Endometrial microvascular endothelial cells (primary cell): ENCODE data around the gene TMEM72. TPM values are rescaled to one million over a fixed set of nuclear protein-coding genes. Genes with fewer than 3 reads are reported as not detected.
"Not testable (repeated sequence)": the region's sequence is repeated elsewhere in the genome, so short reads cannot be mapped to it uniquely, and the experiment has no call there.

Experiments
- in situ Hi-C: cut with HindIII; loops from 2 replicates; pipeline ENCODE4 v1.10.0; 2017; ENCODE audit warnings: low sequenced_read_pairs, low pct_unique_long_range_greater_than_20kb; ENCODE audit errors: inconsistent ontology term
- total RNA-seq: library from RNA; depleted of rRNA; stranded (reverse); fragments of >200 nt; gene quantifications from one replicate; pipeline ENCODE4 v1.2.3, GENCODE V29; 2015; ENCODE audit errors: inconsistent ontology term

Gene TMEM72
- total RNA-seq = not detected

- in situ Hi-C loops = no loop called here
Observed at GRCh38 chr10:44911081-44911540, at the start of gene TMEM72. Gene TMEM72, plus strand, starts transcription at chr10:44911337. Its CDS starts 176 bp downstream, at chr10:44911513.

- in situ Hi-C loops = no loop called here
Observed at GRCh38 chr10:44862006-44862751, 49.0 kb upstream of the TMEM72 start.

DNA sequence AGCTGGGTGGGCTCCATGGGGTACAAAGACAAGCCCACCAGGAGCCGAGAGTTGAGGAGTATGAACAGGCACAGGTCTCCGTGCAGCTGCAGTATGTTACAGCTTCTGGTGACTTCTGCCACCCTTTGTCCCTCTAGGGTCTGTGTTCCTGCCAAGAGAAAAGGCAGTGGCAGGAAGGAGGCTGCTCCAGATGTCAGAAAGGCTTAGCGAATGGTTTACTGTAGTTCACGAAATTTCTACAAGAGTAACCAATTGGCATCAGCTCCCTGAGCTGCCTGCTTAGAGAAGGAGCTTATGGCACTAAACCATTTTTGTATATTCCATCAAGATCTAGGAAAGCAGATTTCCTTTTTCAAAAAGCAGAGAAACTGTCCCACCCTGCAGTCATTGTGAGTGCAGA is 48.2 kb upstream of the TMEM72 start:
- in situ Hi-C loops = no loop called here

GRCh38 chr10:44863344-44864047 is 47.6 kb upstream of the TMEM72 start:
- in situ Hi-C loops = no loop called here

DNA sequence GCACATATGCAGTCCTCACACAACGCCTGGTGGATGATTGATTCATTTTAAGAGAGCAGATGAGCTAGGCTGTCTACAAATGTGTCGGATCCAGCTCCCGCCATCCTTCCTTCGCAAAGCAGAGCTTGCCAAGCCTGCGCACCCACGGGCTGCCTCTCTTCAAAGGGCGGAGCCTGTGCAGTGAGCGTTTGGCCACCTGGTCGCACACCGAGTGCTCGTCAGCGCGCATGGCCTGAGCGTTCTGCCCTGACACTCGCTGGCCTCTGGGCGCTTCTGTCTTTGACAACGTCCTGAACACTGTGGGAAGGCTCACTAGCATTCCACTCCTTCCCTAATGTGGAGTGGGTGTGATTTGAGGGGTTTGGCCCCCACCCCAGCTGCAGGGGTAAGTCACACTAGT is 47.1 kb upstream of the TMEM72 start:
- in situ Hi-C loops = no loop called here

GRCh38 chr10:44864637-44865288 is 46.4 kb upstream of the TMEM72 start:
- in situ Hi-C loops = no loop called here

- in situ Hi-C loops = no loop called here
Observed at GRCh38 chr10:44865289-44865671, 45.9 kb upstream of the TMEM72 start.

GRCh38 chr10:44866367-44866766 is 44.8 kb upstream of the TMEM72 start:
- in situ Hi-C loops = not testable (repeated sequence)

- in situ Hi-C loops = no loop called here
Observed at GRCh38 chr10:44870031-44870430, 41.1 kb upstream of the TMEM72 start.

- in situ Hi-C loops = no loop called here
Observed at GRCh38 chr10:44873160-44873559, 38.0 kb upstream of the TMEM72 start.

DNA sequence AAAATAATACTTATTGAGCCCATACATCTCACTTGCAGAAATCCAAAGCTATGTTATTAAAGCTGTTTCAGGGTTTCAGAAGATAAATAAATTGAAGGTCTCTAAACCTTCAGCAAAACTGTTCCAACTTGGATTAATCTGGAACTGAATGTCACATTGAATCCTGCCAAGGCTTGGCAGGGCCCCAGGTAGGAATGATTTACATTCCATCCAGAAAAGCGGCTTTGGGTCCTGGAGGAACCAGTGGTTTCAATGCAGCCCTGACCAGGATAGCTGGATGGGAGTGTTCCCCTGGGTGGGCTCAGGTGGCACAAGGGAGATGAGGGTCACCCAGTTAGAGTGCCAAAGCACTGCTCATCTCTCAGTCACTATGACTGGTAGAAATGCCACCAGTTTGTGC is 37.0 kb upstream of the TMEM72 start:
- in situ Hi-C loops = no loop called here

GRCh38 chr10:44878706-44879530 is 32.2 kb upstream of the TMEM72 start:
- in situ Hi-C loops = no loop called here

- in situ Hi-C loops = no loop called here
Observed at GRCh38 chr10:44879531-44879899, 31.6 kb upstream of the TMEM72 start.

DNA sequence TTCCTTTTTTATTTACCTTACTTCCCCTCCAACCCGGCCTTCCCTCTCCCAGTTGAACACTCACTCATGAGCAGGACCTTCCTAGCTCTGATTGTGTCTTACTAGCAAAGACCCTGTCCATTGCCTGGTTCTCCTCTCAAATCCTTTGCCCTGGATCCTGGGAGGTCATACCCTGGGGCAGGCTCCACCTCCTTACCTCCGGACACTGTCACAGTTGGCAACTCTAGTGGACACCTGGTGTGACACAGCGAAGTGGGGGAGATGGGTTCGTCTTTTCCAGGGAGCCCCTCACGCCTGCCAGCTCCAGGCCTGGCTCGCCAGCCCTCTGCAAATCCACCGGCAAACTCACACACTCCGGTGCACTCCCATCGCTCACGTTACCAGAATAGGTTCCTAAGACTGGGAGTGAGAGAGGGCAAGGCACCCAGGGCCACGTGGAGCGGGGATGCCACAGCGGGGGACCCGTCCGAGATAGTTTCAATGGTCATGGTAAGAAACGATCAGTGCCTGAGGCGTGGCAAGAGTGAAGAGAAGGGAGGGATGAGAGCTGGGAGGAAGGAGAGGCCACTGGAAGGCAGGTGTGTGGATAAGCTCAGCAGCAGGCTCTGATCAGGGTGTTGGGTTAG is 30.9 kb upstream of the TMEM72 start:
- in situ Hi-C loops = no loop called here

- in situ Hi-C loops = no loop called here
Observed at GRCh38 chr10:44881649-44882048, 29.5 kb upstream of the TMEM72 start.

GRCh38 chr10:44882166-44882720 is 28.9 kb upstream of the TMEM72 start:
- in situ Hi-C loops = no loop called here

DNA sequence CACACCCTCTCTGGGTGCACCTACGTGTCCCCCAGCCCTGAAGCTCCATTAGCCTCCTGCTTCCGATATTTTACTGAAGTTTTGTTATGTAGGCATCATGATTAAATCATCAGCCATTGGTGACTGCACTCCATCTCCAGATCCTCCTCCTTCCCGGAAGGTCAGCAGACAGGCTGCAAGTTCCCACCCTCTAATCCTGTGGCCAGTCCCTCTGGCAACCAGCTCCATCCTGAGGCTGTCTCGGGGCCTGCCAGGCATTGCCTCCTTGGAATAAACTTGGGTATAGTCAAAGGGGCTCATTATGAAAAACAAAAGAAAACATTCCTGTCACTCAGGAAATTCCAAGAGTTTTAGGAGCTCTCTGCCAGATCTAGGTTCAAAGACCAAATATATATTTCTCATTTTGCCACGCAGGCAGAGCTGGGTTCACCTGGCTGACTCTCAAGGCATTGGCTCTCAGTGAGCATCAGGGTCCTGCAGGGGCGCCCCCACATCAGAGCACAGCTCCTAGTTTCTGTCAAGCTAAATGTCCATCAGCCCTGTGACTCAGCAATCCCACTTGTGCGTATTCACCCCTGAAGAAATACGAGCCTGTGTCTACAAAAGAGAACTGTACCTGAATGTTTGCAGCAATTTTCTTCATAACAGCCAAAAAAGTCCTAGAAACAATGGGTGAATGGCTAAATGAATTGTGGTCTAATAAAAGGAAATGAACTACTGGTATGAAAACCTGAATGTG is 27.4 kb upstream of the TMEM72 start:
- in situ Hi-C loops = no loop called here

- in situ Hi-C loops = no loop called here
Observed at GRCh38 chr10:44885710-44886109, 25.4 kb upstream of the TMEM72 start.
